ENCODE measurements around the gene CCDC93.

The CCDC93 gene

GRCh38 chr2:117997872-117998454 is 15.9 kb downstream of the CCDC93 start:
- Histone ChIP-seq H3K9me3 (ENCODE audit: control insufficient read depth in 1 of 2, low read length in 2 of 2) (no peaks in the 10 kb centered on the region), H3K36me3 (ENCODE audit: control insufficient read depth in 1 of 2, insufficient read depth in 2 of 2, low read length in 2 of 2) (peaks cover 38 to 92% of the 10 kb centered on the region in 2 donors), H3K4me1 (ENCODE audit: control insufficient read depth in 1 of 2, insufficient read depth in 2 of 2, low read length in 2 of 2) (peaks cover 0 to under 1% of the 10 kb centered on the region in 2 donors), H3K4me3 (ENCODE audit: low read depth in 1 of 2, low read length in 2 of 2) (no peak overlapping the region), H3K27me3 (ENCODE audit: control insufficient read depth in 1 of 2, insufficient read depth in 2 of 2, low read length in 2 of 2) (no peaks in the 10 kb centered on the region), H3K27ac (ENCODE audit: low read depth, low read length) (no peak overlapping the region), H3K9ac (ENCODE audit: low read depth in 1 of 2, low read length in 2 of 2) (no peak overlapping the region)

GRCh38 chr2:117996525-117996924 is 17.3 kb downstream of the CCDC93 start:
- H3K4me3 ChIP-seq (ENCODE audit: low read depth in 1 of 2, low read length in 2 of 2): no peak overlapping the region
- H3K27ac ChIP-seq (ENCODE audit: low read depth, low read length): no peak overlapping the region
- H3K4me1 ChIP-seq (ENCODE audit: control insufficient read depth in 1 of 2, insufficient read depth in 2 of 2, low read length in 2 of 2): no peaks in the 10 kb centered on the region
- H3K9ac ChIP-seq (ENCODE audit: low read depth in 1 of 2, low read length in 2 of 2): no peak overlapping the region
- H3K36me3 ChIP-seq (ENCODE audit: control insufficient read depth in 1 of 2, insufficient read depth in 2 of 2, low read length in 2 of 2): peaks cover 36 to 89% of the 10 kb centered on the region in 2 donors
- no peaks in the 10 kb centered on the region for H3K9me3 ChIP-seq (ENCODE audit: control insufficient read depth in 1 of 2, low read length in 2 of 2)
- no peaks in the 10 kb centered on the region for H3K27me3 ChIP-seq (ENCODE audit: control insufficient read depth in 1 of 2, insufficient read depth in 2 of 2, low read length in 2 of 2)

- no peak overlapping the region for H3K9ac ChIP-seq (ENCODE audit: low read depth in 1 of 2, low read length in 2 of 2)
- no peak overlapping the region for H3K4me3 ChIP-seq (ENCODE audit: low read depth in 1 of 2, low read length in 2 of 2)
- H3K27me3 ChIP-seq (ENCODE audit: control insufficient read depth in 1 of 2, insufficient read depth in 2 of 2, low read length in 2 of 2): no peaks in the 10 kb centered on the region
- H3K36me3 ChIP-seq (ENCODE audit: control insufficient read depth in 1 of 2, insufficient read depth in 2 of 2, low read length in 2 of 2): peaks cover 27 to 82% of the 10 kb centered on the region in 2 donors
- H3K4me1 ChIP-seq (ENCODE audit: control insufficient read depth in 1 of 2, insufficient read depth in 2 of 2, low read length in 2 of 2): no peaks in the 10 kb centered on the region
- H3K9me3 ChIP-seq (ENCODE audit: control insufficient read depth in 1 of 2, low read length in 2 of 2): no peaks in the 10 kb centered on the region
- H3K27ac ChIP-seq (ENCODE audit: low read depth, low read length): no peak overlapping the region
Observed at GRCh38 chr2:117994729-117995128, 19.1 kb downstream of the CCDC93 start.

GRCh38 chr2:117989854-117990438 is 23.9 kb downstream of the CCDC93 start:
- Histone ChIP-seq H3K36me3 (ENCODE audit: control insufficient read depth in 1 of 2, insufficient read depth in 2 of 2, low read length in 2 of 2) (peaks cover 16 to 69% of the 10 kb centered on the region in 2 donors), H3K4me3 (ENCODE audit: low read depth in 1 of 2, low read length in 2 of 2) (no peak overlapping the region), H3K4me1 (ENCODE audit: control insufficient read depth in 1 of 2, insufficient read depth in 2 of 2, low read length in 2 of 2) (no peaks in the 10 kb centered on the region), H3K27ac (ENCODE audit: low read depth, low read length) (no peak overlapping the region), H3K9me3 (ENCODE audit: control insufficient read depth in 1 of 2, low read length in 2 of 2) (no peaks in the 10 kb centered on the region), H3K27me3 (ENCODE audit: control insufficient read depth in 1 of 2, insufficient read depth in 2 of 2, low read length in 2 of 2) (no peaks in the 10 kb centered on the region), H3K9ac (ENCODE audit: low read depth in 1 of 2, low read length in 2 of 2) (no peak overlapping the region)

GRCh38 chr2:117987121-117987520 is 26.7 kb downstream of the CCDC93 start:
- Histone ChIP-seq H3K9me3 (ENCODE audit: control insufficient read depth in 1 of 2, low read length in 2 of 2) (no peaks in the 10 kb centered on the region), H3K9ac (ENCODE audit: low read depth in 1 of 2, low read length in 2 of 2) (no peak overlapping the region), H3K4me3 (ENCODE audit: low read depth in 1 of 2, low read length in 2 of 2) (no peak overlapping the region), H3K36me3 (ENCODE audit: control insufficient read depth in 1 of 2, insufficient read depth in 2 of 2, low read length in 2 of 2) (peaks cover 13 to 58% of the 10 kb centered on the region in 2 donors), H3K27ac (ENCODE audit: low read depth, low read length) (no peak overlapping the region), H3K4me1 (ENCODE audit: control insufficient read depth in 1 of 2, insufficient read depth in 2 of 2, low read length in 2 of 2) (peaks cover 0 to 5% of the 10 kb centered on the region in 2 donors), H3K27me3 (ENCODE audit: control insufficient read depth in 1 of 2, insufficient read depth in 2 of 2, low read length in 2 of 2) (no peaks in the 10 kb centered on the region)

GRCh38 chr2:117985092-117985491 is 28.8 kb downstream of the CCDC93 start:
- H3K36me3 ChIP-seq (ENCODE audit: control insufficient read depth in 1 of 2, insufficient read depth in 2 of 2, low read length in 2 of 2): peaks cover 12 to 63% of the 10 kb centered on the region in 2 donors

GRCh38 chr2:117984208-117984607 is 29.7 kb downstream of the CCDC93 start:
- H3K4me1 ChIP-seq (ENCODE audit: control insufficient read depth in 1 of 2, insufficient read depth in 2 of 2, low read length in 2 of 2): peaks cover 0 to 9% of the 10 kb centered on the region in 2 donors
- no peaks in the 10 kb centered on the region for H3K27me3 ChIP-seq (ENCODE audit: control insufficient read depth in 1 of 2, insufficient read depth in 2 of 2, low read length in 2 of 2)
- no peaks in the 10 kb centered on the region for H3K9me3 ChIP-seq (ENCODE audit: control insufficient read depth in 1 of 2, low read length in 2 of 2)
- H3K9ac ChIP-seq (ENCODE audit: low read depth in 1 of 2, low read length in 2 of 2): no peak overlapping the region
- no peak overlapping the region for H3K4me3 ChIP-seq (ENCODE audit: low read depth in 1 of 2, low read length in 2 of 2)
- no peak overlapping the region for H3K27ac ChIP-seq (ENCODE audit: low read depth, low read length)
- peaks cover 3 to 55% of the 10 kb centered on the region in 2 donors for H3K36me3 ChIP-seq (ENCODE audit: control insufficient read depth in 1 of 2, insufficient read depth in 2 of 2, low read length in 2 of 2)

More at GRCh38 chr2:117985092-117985491, 28.8 kb downstream of the CCDC93 start:
- Histone ChIP-seq H3K4me3 (ENCODE audit: low read depth in 1 of 2, low read length in 2 of 2) (no peak overlapping the region), H3K27me3 (ENCODE audit: control insufficient read depth in 1 of 2, insufficient read depth in 2 of 2, low read length in 2 of 2) (no peaks in the 10 kb centered on the region), H3K9me3 (ENCODE audit: control insufficient read depth in 1 of 2, low read length in 2 of 2) (no peaks in the 10 kb centered on the region), H3K9ac (ENCODE audit: low read depth in 1 of 2, low read length in 2 of 2) (no peak overlapping the region), H3K27ac (ENCODE audit: low read depth, low read length) (no peak overlapping the region), H3K4me1 (ENCODE audit: control insufficient read depth in 1 of 2, insufficient read depth in 2 of 2, low read length in 2 of 2) (peaks cover 0 to 9% of the 10 kb centered on the region in 2 donors)

- Histone ChIP-seq H3K36me3 (ENCODE audit: control insufficient read depth in 1 of 2, insufficient read depth in 2 of 2, low read length in 2 of 2) (peaks cover 2 to 57% of the 10 kb centered on the region in 2 donors), H3K4me3 (ENCODE audit: low read depth in 1 of 2, low read length in 2 of 2) (no peak overlapping the region), H3K4me1 (ENCODE audit: control insufficient read depth in 1 of 2, insufficient read depth in 2 of 2, low read length in 2 of 2) (peaks cover 0 to 9% of the 10 kb centered on the region in 2 donors), H3K27me3 (ENCODE audit: control insufficient read depth in 1 of 2, insufficient read depth in 2 of 2, low read length in 2 of 2) (no peaks in the 10 kb centered on the region), H3K9me3 (ENCODE audit: control insufficient read depth in 1 of 2, low read length in 2 of 2) (no peaks in the 10 kb centered on the region), H3K27ac (ENCODE audit: low read depth, low read length) (no peak overlapping the region), H3K9ac (ENCODE audit: low read depth in 1 of 2, low read length in 2 of 2) (no peak overlapping the region)
Observed at GRCh38 chr2:117983040-117983439, 30.8 kb downstream of the CCDC93 start.

GRCh38 chr2:117982376-117983033 is 31.4 kb downstream of the CCDC93 start:
- no peaks in the 10 kb centered on the region for H3K9me3 ChIP-seq (ENCODE audit: control insufficient read depth in 1 of 2, low read length in 2 of 2)
- H3K4me3 ChIP-seq (ENCODE audit: low read depth in 1 of 2, low read length in 2 of 2): no peak overlapping the region
- peaks cover 7 to 63% of the 10 kb centered on the region in 2 donors for H3K36me3 ChIP-seq (ENCODE audit: control insufficient read depth in 1 of 2, insufficient read depth in 2 of 2, low read length in 2 of 2)
- no peak overlapping the region for H3K27ac ChIP-seq (ENCODE audit: low read depth, low read length)
- H3K9ac ChIP-seq (ENCODE audit: low read depth in 1 of 2, low read length in 2 of 2): no peak overlapping the region
- no peaks in the 10 kb centered on the region for H3K27me3 ChIP-seq (ENCODE audit: control insufficient read depth in 1 of 2, insufficient read depth in 2 of 2, low read length in 2 of 2)
- H3K4me1 ChIP-seq (ENCODE audit: control insufficient read depth in 1 of 2, insufficient read depth in 2 of 2, low read length in 2 of 2): peaks cover 0 to 9% of the 10 kb centered on the region in 2 donors

GRCh38 chr2:117981810-117982209 is 32.1 kb downstream of the CCDC93 start:
- Histone ChIP-seq H3K4me1 (ENCODE audit: control insufficient read depth in 1 of 2, insufficient read depth in 2 of 2, low read length in 2 of 2) (peaks cover 0 to 9% of the 10 kb centered on the region in 2 donors), H3K4me3 (ENCODE audit: low read depth in 1 of 2, low read length in 2 of 2) (no peak overlapping the region), H3K9me3 (ENCODE audit: control insufficient read depth in 1 of 2, low read length in 2 of 2) (no peaks in the 10 kb centered on the region), H3K27me3 (ENCODE audit: control insufficient read depth in 1 of 2, insufficient read depth in 2 of 2, low read length in 2 of 2) (no peaks in the 10 kb centered on the region), H3K36me3 (ENCODE audit: control insufficient read depth in 1 of 2, insufficient read depth in 2 of 2, low read length in 2 of 2) (peaks cover 9 to 61% of the 10 kb centered on the region in 2 donors), H3K27ac (ENCODE audit: low read depth, low read length) (no peak overlapping the region), H3K9ac (ENCODE audit: low read depth in 1 of 2, low read length in 2 of 2) (no peak overlapping the region)

Measured in duodenal mucosa (tissue), 2 donors.